GM20000 (cell line): ENCODE data around the gene ARL5C.
A peak's percentile ranks its signal among the peaks of the same experiment; 100 is the strongest.

Source experiments
- DNase-seq: peaks from one replicate; pipeline ENCODE4 v3.0.0; 2012; ENCODE audit warnings: low spot score
- TF ChIP-seq, protein P1 (sequence below): IDR thresholded peaks from 2 replicates; pipeline ENCODE4 v1.5.1; 2012; ENCODE audit warnings: mild to moderate bottlenecking, control low read depth; ENCODE audit errors: extremely low read depth, missing control alignments

The ARL5C gene

DNA sequence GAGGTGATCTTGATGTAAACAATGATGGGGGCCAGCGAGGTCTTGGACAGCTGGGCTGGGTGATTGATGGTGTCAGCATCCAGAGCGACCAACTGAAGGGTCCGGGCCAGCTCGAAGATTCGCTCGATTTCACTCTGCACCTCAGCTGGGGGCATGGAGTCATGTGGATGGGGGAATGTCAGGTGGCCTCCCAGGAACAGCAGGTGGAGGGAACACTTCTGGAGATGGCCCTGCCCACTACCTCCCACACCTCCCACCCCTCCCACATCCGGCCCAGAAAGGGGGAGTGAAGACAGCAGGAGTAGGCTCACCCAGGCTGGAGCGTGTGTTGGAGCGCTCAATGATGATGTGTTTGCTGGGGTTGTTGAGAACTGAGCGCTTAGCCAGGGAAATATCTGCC is 17.8 kb upstream of the ARL5C start:
- TF ChIP-seq, protein P1, sequence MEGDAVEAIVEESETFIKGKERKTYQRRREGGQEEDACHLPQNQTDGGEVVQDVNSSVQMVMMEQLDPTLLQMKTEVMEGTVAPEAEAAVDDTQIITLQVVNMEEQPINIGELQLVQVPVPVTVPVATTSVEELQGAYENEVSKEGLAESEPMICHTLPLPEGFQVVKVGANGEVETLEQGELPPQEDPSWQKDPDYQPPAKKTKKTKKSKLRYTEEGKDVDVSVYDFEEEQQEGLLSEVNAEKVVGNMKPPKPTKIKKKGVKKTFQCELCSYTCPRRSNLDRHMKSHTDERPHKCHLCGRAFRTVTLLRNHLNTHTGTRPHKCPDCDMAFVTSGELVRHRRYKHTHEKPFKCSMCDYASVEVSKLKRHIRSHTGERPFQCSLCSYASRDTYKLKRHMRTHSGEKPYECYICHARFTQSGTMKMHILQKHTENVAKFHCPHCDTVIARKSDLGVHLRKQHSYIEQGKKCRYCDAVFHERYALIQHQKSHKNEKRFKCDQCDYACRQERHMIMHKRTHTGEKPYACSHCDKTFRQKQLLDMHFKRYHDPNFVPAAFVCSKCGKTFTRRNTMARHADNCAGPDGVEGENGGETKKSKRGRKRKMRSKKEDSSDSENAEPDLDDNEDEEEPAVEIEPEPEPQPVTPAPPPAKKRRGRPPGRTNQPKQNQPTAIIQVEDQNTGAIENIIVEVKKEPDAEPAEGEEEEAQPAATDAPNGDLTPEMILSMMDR = no peak

DNA sequence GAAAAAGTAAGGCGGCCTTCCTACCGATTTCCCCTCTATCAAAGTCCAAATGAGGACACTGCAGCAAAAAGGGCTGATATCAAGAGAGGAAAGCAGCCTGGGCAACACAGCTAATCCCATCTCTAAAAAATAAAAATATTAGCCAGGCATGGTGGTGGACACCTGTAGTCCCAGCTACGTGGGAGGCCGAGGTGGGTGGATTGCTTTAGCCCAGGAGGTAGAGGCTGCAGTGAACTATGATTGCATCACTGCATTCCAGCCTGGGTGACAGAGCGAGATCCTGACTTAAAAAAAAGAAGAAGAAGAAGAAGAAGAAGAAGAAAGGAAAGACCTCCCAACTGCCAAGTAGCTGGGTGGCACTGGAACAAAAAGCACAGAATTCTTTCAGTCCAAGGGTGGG is 17.1 kb upstream of the ARL5C start:
- DNase-seq = no peak
- TF ChIP-seq, protein P1 = no peak

More for the DNA sequence above, 17.8 kb upstream of the ARL5C start:
- DNase-seq = no peak

GRCh38 chr17:39181303-39181702 is 15.3 kb upstream of the ARL5C start:
- DNase-seq = no peak
- TF ChIP-seq, protein P1 = no peak

- TF ChIP-seq, protein P1 = no peak
- no peak for DNase-seq
Observed at GRCh38 chr17:39178536-39178935, 12.6 kb upstream of the ARL5C start.

DNA sequence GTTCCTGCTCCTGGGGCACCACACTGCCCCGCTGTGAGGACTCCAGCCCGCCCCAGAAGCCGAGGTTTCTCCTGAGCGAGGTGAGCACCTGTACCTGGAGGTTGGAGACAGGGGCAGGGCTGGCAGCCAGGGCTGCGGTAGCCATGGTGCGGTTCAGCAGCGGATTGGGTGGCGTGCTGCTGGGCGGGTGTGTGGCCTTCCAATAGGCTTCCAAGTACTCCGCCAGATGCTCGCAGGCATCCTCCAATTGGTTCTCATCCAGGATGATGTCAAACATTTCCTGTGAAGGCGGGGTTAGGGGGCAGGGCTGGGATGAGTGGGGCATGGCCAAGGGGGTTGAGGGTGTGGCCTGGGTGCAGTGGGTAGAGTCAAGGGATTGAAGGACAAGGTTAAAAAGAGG is 11.3 kb upstream of the ARL5C start:
- TF ChIP-seq, protein P1 = no peak
- no peak for DNase-seq

- DNase-seq = no peak
- TF ChIP-seq, protein P1 = no peak
Observed at GRCh38 chr17:39175695-39176093, 9.7 kb upstream of the ARL5C start.

GRCh38 chr17:39174920-39175694 is 9.1 kb upstream of the ARL5C start:
- peak; percentile 87 for DNase-seq
- TF ChIP-seq, protein P1 = peak; percentile 74
